HepG2 (cell line): ENCODE data around the gene NOPCHAP1. TPM values are rescaled to one million over a fixed set of nuclear protein-coding genes. Genes with fewer than 3 reads are reported as not detected.

Experiments
- HDAC1 ChIP-seq: sonication (generic); formaldehyde crosslinking; IDR thresholded peaks from 2 replicates; pipeline ENCODE4 v1.5.1; 2020; ENCODE audit warnings: mild to moderate bottlenecking, missing genetic modification reagents
- LCORL ChIP-seq, 2 experiments: fragments of 450-650 bp in 1 of 2; sonication (generic) in 1 of 2; formaldehyde crosslinking in 1 of 2; IDR thresholded peaks; 2 replicates each; pipeline versions ENCODE4 v1.5.0 to v1.6.1; 2017 to 2020; ENCODE audit warnings: antibody characterized with exemption in 1 of 2, missing genetic modification reagents in 1 of 2
- TFDP1 ChIP-seq: IDR thresholded peaks from 2 replicates; pipeline ENCODE4 v1.6.1; 2016; ENCODE audit warnings: missing compliant biosample characterization, missing genetic modification reagents, borderline replicate concordance
- THAP9 ChIP-seq: sonication (generic); formaldehyde crosslinking; IDR thresholded peaks from 2 replicates; pipeline ENCODE4; 2020; ENCODE audit warnings: missing genetic modification reagents, mild to moderate bottlenecking, borderline replicate concordance
- ZNF407 ChIP-seq: sonication (generic); formaldehyde crosslinking; IDR thresholded peaks from one replicate; pipeline ENCODE4 v1.5.1; 2020; ENCODE audit warnings: mild to moderate bottlenecking, missing genetic modification reagents; ENCODE audit errors: not compliant biosample characterization
- ZNF777 ChIP-seq: sonication (generic); formaldehyde crosslinking; IDR thresholded peaks from 2 replicates; pipeline ENCODE4 v1.4.0; 2020; ENCODE audit warnings: missing genetic modification reagents
- ZNF784 ChIP-seq: sonication (generic); formaldehyde crosslinking; IDR thresholded peaks from 2 replicates; pipeline ENCODE4 v1.5.1; 2020; ENCODE audit warnings: missing genetic modification reagents, mild to moderate bottlenecking, borderline replicate concordance
- polyA plus RNA-seq, 8 experiments: library from polyadenylated mRNA; depleted of rRNA in 3 of 8; stranded (reverse) in 7 of 8; unstranded in 1 of 8; fragments of >200 nt; fragmentation: Illumina TruSeq in 4 of 8; extraction: Trizol in 4 of 8; gene quantifications; 2 replicates each; pipeline versions ENCODE4 v1.2.1 to v1.2.3, GENCODE V29; 2011 to 2016; ENCODE audit warnings: low read depth in 4 of 8, missing spikeins in 1 of 8, mixed read lengths in 1 of 8; ENCODE audit not compliant: insufficient read depth in 1 of 8
- total RNA-seq, 5 experiments: library from RNA; depleted of rRNA; stranded (reverse); fragments of >200 nt; fragmentation: Illumina TruSeq; extraction: Trizol; gene quantifications; 2 replicates each; pipeline ENCODE4 v1.2.3, GENCODE V29; 2016; ENCODE audit warnings: low read depth in 1 of 5
- TF ChIP-seq, protein P1 (sequence below): sonication (generic); formaldehyde crosslinking; IDR thresholded peaks from 2 replicates; pipeline ENCODE4 v1.4.0; 2020; ENCODE audit warnings: mild to moderate bottlenecking, low read depth, missing genetic modification reagents
- TF ChIP-seq, protein P2 (sequence below): sonication (generic); formaldehyde crosslinking; IDR thresholded peaks from 2 replicates; pipeline ENCODE4 v1.4.0; 2020; ENCODE audit warnings: missing genetic modification reagents

The NOPCHAP1 gene
- total and polyA plus RNA-seq, 2 of the 13 experiments (the other 11 are each of a cell fraction or from before 2014, with no cell fraction given), result 5.7 to 38.1 TPM

- no peak for TF ChIP-seq ZNF407 (CRISPR knock-in tag)
- TF ChIP-seq, protein P1, sequence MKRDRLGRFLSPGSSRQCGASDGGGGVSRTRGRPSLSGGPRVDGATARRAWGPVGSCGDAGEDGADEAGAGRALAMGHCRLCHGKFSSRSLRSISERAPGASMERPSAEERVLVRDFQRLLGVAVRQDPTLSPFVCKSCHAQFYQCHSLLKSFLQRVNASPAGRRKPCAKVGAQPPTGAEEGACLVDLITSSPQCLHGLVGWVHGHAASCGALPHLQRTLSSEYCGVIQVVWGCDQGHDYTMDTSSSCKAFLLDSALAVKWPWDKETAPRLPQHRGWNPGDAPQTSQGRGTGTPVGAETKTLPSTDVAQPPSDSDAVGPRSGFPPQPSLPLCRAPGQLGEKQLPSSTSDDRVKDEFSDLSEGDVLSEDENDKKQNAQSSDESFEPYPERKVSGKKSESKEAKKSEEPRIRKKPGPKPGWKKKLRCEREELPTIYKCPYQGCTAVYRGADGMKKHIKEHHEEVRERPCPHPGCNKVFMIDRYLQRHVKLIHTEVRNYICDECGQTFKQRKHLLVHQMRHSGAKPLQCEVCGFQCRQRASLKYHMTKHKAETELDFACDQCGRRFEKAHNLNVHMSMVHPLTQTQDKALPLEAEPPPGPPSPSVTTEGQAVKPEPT (CRISPR knock-in tag), result no peak
- TF ChIP-seq ZNF784 (CRISPR knock-in tag), result no peak
- peak; percentile 8; the same call in 1 of the 2 replicates for TF ChIP-seq HDAC1 (CRISPR knock-in tag)
- TF ChIP-seq LCORL (IDR thresholded peaks at IDR 0.05), result no peak
- TF ChIP-seq LCORL (CRISPR knock-in tag; IDR thresholded peaks at IDR 0.05), result 0 out of 2 replicates have a peak, but pooled peaks have one; percentile 41
- TF ChIP-seq TFDP1, result peak; percentile 10; the same call in 1 of the 2 replicates
- TF ChIP-seq, protein P2, sequence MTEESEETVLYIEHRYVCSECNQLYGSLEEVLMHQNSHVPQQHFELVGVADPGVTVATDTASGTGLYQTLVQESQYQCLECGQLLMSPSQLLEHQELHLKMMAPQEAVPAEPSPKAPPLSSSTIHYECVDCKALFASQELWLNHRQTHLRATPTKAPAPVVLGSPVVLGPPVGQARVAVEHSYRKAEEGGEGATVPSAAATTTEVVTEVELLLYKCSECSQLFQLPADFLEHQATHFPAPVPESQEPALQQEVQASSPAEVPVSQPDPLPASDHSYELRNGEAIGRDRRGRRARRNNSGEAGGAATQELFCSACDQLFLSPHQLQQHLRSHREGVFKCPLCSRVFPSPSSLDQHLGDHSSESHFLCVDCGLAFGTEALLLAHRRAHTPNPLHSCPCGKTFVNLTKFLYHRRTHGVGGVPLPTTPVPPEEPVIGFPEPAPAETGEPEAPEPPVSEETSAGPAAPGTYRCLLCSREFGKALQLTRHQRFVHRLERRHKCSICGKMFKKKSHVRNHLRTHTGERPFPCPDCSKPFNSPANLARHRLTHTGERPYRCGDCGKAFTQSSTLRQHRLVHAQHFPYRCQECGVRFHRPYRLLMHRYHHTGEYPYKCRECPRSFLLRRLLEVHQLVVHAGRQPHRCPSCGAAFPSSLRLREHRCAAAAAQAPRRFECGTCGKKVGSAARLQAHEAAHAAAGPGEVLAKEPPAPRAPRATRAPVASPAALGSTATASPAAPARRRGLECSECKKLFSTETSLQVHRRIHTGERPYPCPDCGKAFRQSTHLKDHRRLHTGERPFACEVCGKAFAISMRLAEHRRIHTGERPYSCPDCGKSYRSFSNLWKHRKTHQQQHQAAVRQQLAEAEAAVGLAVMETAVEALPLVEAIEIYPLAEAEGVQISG (CRISPR knock-in tag), result no peak
- TF ChIP-seq THAP9 (CRISPR knock-in tag), result peak; percentile 48; the same call in 1 of the 2 replicates
- no peak for TF ChIP-seq ZNF777
Observed at GRCh38 chr12:104958805-104959334, 27.2 kb upstream of the NOPCHAP1 start (continued).
